GM23338 (cell line): ENCODE results near the gene TARP.

Experiments
- ATAC-seq: fragments of 200-7000 bp; cut with Tn5 transposase; 3 replicates; pipeline ENCODE4 v1.9.1; 2020
- DNase-seq: peaks from one replicate; pipeline ENCODE4 v3.0.0-alpha.2; 2015; ENCODE audit warnings: low spot score
- H2AFZ ChIP-seq: fragments of 200-600 bp; sonication (generic); 2 replicates; pipeline ENCODE4 v1.8.0; 2016; ENCODE audit warnings: antibody characterized with exemption, mild to moderate bottlenecking, moderate library complexity
- H3F3A ChIP-seq: fragments of 200-600 bp; sonication (generic); replicated peaks from 2 replicates; pipeline ENCODE4 v1.8.0; 2017; ENCODE audit warnings: antibody characterized with exemption, mixed run types, low read depth
- H3K27ac ChIP-seq: fragments of 200-600 bp; sonication (generic); 2 replicates; pipeline ENCODE4 v1.6.1; 2016; ENCODE audit warnings: low read depth
- H3K27me3 ChIP-seq: fragments of 200-600 bp; sonication (generic); 2 replicates; pipeline ENCODE4 v1.8.0; 2016; ENCODE audit warnings: mild to moderate bottlenecking, mixed run types, moderate library complexity; ENCODE audit not compliant: insufficient read depth
- H3K36me3 ChIP-seq: fragments of 200-600 bp; sonication (generic); 2 replicates; pipeline ENCODE4 v1.8.0; 2016; ENCODE audit warnings: mild to moderate bottlenecking; ENCODE audit not compliant: insufficient read depth
- H3K4me1 ChIP-seq: fragments of 200-600 bp; sonication (generic); 2 replicates; pipeline ENCODE4 v1.8.0; 2016; ENCODE audit warnings: mild to moderate bottlenecking, moderate library complexity; ENCODE audit not compliant: insufficient read depth
- H3K4me2 ChIP-seq: fragments of 200-600 bp; sonication (generic); 2 replicates; pipeline ENCODE4 v1.7.1; 2017; ENCODE audit warnings: mixed run types
- H3K4me3 ChIP-seq: fragments of 200-600 bp; sonication (generic); 2 replicates; pipeline ENCODE4 v1.6.1; 2016; ENCODE audit warnings: mixed run types
- H3K79me2 ChIP-seq: fragments of 200-600 bp; sonication (generic); replicated peaks from 2 replicates; pipeline ENCODE4 v1.8.0; 2017; ENCODE audit warnings: mild to moderate bottlenecking; ENCODE audit not compliant: insufficient read depth
- H3K9me2 ChIP-seq: fragments of 200-600 bp; sonication (generic); 2 replicates; pipeline ENCODE4 v1.8.0; 2017; ENCODE audit not compliant: insufficient read depth
- H4K20me1 ChIP-seq: fragments of 200-600 bp; sonication (generic); replicated peaks from 2 replicates; pipeline ENCODE4 v1.8.0; 2017; ENCODE audit warnings: mild to moderate bottlenecking; ENCODE audit not compliant: insufficient read depth
- H3K27ac Mint-ChIP-seq: 2 replicates; pipeline ENCODE4 v1.8.0; 2020; ENCODE audit warnings: inconsistent platforms, mild to moderate bottlenecking, moderate library complexity, mixed read lengths
- H3K27me3 Mint-ChIP-seq: 3 replicates; pipeline ENCODE4 v1.8.0; 2022; ENCODE audit warnings: low read depth, mild to moderate bottlenecking, moderate library complexity, mixed read lengths, inconsistent platforms; ENCODE audit not compliant: insufficient read depth, poor library complexity
- H3K36me3 Mint-ChIP-seq: 3 replicates; pipeline ENCODE4 v1.8.0; 2021; ENCODE audit warnings: low read depth, mild to moderate bottlenecking, inconsistent platforms, moderate library complexity, mixed read lengths
- H3K4me1 Mint-ChIP-seq: 3 replicates; pipeline ENCODE4 v1.8.0; 2020; ENCODE audit warnings: mild to moderate bottlenecking, inconsistent platforms, mixed read lengths
- H3K4me3 Mint-ChIP-seq: 3 replicates; pipeline ENCODE4 v1.8.0; 2021; ENCODE audit warnings: moderate library complexity, mild to moderate bottlenecking, inconsistent platforms, mixed read lengths
- H3K9me3 Mint-ChIP-seq: 3 replicates; pipeline ENCODE4 v1.8.0; 2020; ENCODE audit warnings: moderate library complexity, mild to moderate bottlenecking, inconsistent platforms, mixed read lengths
- CREB1 ChIP-seq: fragments of 250-450 bp; sonication (Bioruptor Pico); IDR thresholded peaks from 2 replicates; pipeline ENCODE4 v1.5.0; 2020; ENCODE audit warnings: low read depth, mild to moderate bottlenecking, moderate library complexity
- CTCF ChIP-seq, 2 experiments: fragments of 200-600 bp in 1 of 2; sonication (generic) in 1 of 2; conservative IDR thresholded peaks; 2 replicates each; pipeline versions ENCODE4 v1.5.1 to v1.6.1; 2016 to 2017; ENCODE audit warnings: antibody characterized with exemption in 2 of 2, low read depth in 2 of 2, mild to moderate bottlenecking in 2 of 2, moderate library complexity in 1 of 2
- EZH2 ChIP-seq: fragments of 200-600 bp; sonication (generic); IDR thresholded peaks from one replicate; pipeline ENCODE4 v1.8.0; 2017; ENCODE audit warnings: antibody characterized with exemption, mild to moderate bottlenecking, low read depth; ENCODE audit not compliant: unreplicated experiment
- EZH2phosphoT487 ChIP-seq: fragments of 200-600 bp; sonication (generic); IDR thresholded peaks from one replicate; pipeline ENCODE4 v1.8.1; 2018; ENCODE audit warnings: antibody characterized with exemption; ENCODE audit not compliant: unreplicated experiment
- JUNB ChIP-seq: IDR thresholded peaks from one replicate; pipeline ENCODE4 v1.6.1; 2016; ENCODE audit warnings: antibody characterized with exemption; ENCODE audit not compliant: unreplicated experiment
- NANOG ChIP-seq: IDR thresholded peaks from 2 replicates; pipeline ENCODE4 v1.6.1; 2016; ENCODE audit warnings: antibody characterized with exemption, borderline replicate concordance
- POLR2AphosphoS5 ChIP-seq: IDR thresholded peaks from 2 replicates; pipeline ENCODE4 v1.6.1; 2016; ENCODE audit warnings: antibody characterized with exemption, low read depth
- STAT1 ChIP-seq: IDR thresholded peaks from one replicate; pipeline ENCODE4 v1.6.1; 2016; ENCODE audit warnings: antibody characterized with exemption; ENCODE audit not compliant: unreplicated experiment
- ZNF114 ChIP-seq: fragments of 250-450 bp; sonication (Bioruptor Pico); IDR thresholded peaks from 2 replicates; pipeline ENCODE4 v1.5.0; 2020; ENCODE audit warnings: mild to moderate bottlenecking, moderate library complexity
- ZNF331 ChIP-seq: fragments of 250-450 bp; sonication (Bioruptor Pico); IDR thresholded peaks from 2 replicates; pipeline ENCODE4 v1.5.0; 2020; ENCODE audit warnings: low read depth, mild to moderate bottlenecking, moderate library complexity
- ZNF462 ChIP-seq: fragments of 250-450 bp; sonication (Bioruptor Pico); IDR thresholded peaks from 2 replicates; pipeline ENCODE4 v1.5.0; 2020; ENCODE audit warnings: mild to moderate bottlenecking, moderate library complexity
- TF ChIP-seq, protein P1 (sequence below): IDR thresholded peaks from one replicate; pipeline ENCODE4 v1.6.1; 2018; ENCODE audit warnings: antibody characterized with exemption; ENCODE audit not compliant: unreplicated experiment
- TF ChIP-seq, protein P2 (sequence below): IDR thresholded peaks from 2 replicates; pipeline ENCODE4 v1.6.1; 2016; ENCODE audit warnings: antibody characterized with exemption

The TARP gene

GRCh38 chr7:38284553-38284952 is 11.1 kb upstream of the TARP start:
- H3K36me3 ChIP-seq = no peaks in the 10 kb centered on the region
- Mint-ChIP-seq H3K27ac (no peak overlapping the region), H3K36me3 (no peaks in the 10 kb centered on the region), H3K9me3 (no peaks in the 10 kb centered on the region), H3K4me3 (no peak overlapping the region), H3K4me1 (peaks cover 6% of the 10 kb centered on the region; the same call in 1 of the 3 replicates), H3K27me3 (no peaks in the 10 kb centered on the region)
- H3K27me3 ChIP-seq = no peaks in the 10 kb centered on the region
- no peak overlapping the region for H3K27ac ChIP-seq
- no peaks in the 10 kb centered on the region for H3F3A ChIP-seq
- 0 out of 2 replicates have a peak, but pooled peaks cover 4% of the 10 kb centered on the region for H3K9me2 ChIP-seq
- no peak for TF ChIP-seq CTCF (conservative IDR thresholded peaks at IDR 0.05; ENCODE audit: low read depth in 2 of 2)
- TF ChIP-seq POLR2AphosphoS5 = no peak
- no peak for TF ChIP-seq EZH2
- no peak for TF ChIP-seq STAT1
- no peak for TF ChIP-seq ZNF114
- TF ChIP-seq JUNB = no peak
- TF ChIP-seq, protein P1, sequence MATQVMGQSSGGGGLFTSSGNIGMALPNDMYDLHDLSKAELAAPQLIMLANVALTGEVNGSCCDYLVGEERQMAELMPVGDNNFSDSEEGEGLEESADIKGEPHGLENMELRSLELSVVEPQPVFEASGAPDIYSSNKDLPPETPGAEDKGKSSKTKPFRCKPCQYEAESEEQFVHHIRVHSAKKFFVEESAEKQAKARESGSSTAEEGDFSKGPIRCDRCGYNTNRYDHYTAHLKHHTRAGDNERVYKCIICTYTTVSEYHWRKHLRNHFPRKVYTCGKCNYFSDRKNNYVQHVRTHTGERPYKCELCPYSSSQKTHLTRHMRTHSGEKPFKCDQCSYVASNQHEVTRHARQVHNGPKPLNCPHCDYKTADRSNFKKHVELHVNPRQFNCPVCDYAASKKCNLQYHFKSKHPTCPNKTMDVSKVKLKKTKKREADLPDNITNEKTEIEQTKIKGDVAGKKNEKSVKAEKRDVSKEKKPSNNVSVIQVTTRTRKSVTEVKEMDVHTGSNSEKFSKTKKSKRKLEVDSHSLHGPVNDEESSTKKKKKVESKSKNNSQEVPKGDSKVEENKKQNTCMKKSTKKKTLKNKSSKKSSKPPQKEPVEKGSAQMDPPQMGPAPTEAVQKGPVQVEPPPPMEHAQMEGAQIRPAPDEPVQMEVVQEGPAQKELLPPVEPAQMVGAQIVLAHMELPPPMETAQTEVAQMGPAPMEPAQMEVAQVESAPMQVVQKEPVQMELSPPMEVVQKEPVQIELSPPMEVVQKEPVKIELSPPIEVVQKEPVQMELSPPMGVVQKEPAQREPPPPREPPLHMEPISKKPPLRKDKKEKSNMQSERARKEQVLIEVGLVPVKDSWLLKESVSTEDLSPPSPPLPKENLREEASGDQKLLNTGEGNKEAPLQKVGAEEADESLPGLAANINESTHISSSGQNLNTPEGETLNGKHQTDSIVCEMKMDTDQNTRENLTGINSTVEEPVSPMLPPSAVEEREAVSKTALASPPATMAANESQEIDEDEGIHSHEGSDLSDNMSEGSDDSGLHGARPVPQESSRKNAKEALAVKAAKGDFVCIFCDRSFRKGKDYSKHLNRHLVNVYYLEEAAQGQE = no peak
- no peak for TF ChIP-seq NANOG
- TF ChIP-seq, protein P2, sequence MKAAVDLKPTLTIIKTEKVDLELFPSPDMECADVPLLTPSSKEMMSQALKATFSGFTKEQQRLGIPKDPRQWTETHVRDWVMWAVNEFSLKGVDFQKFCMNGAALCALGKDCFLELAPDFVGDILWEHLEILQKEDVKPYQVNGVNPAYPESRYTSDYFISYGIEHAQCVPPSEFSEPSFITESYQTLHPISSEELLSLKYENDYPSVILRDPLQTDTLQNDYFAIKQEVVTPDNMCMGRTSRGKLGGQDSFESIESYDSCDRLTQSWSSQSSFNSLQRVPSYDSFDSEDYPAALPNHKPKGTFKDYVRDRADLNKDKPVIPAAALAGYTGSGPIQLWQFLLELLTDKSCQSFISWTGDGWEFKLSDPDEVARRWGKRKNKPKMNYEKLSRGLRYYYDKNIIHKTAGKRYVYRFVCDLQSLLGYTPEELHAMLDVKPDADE = no peak
- no peak for TF ChIP-seq ZNF462
- no peak for TF ChIP-seq EZH2phosphoT487
- no peak for TF ChIP-seq ZNF331 (CRISPR knock-in tag)
- no peak for TF ChIP-seq CREB1 (CRISPR knock-in tag)
- no peaks in the 10 kb centered on the region for H4K20me1 ChIP-seq
- H3K4me3 ChIP-seq = no peak overlapping the region
- H2AFZ ChIP-seq = peak overlapping the region; percentile 86
- ATAC-seq (no peak), DNase-seq (no peak)
- H3K79me2 ChIP-seq = no peaks in the 10 kb centered on the region
- no peak overlapping the region for H3K4me2 ChIP-seq
- H3K4me1 ChIP-seq = no peaks in the 10 kb centered on the region
